Skin epidermis (tissue), 12 donors: ENCODE data around the gene PDE4D.
A peak's percentile ranks its signal among the peaks of the same experiment; 100 is the strongest.
"Not testable (repeated sequence)": the region's sequence is repeated elsewhere in the genome, so short reads cannot be mapped to it uniquely, and the experiment has no call there.

Experiments used
- H3K27ac ChIP-seq, 21 experiments: fragments of 200-600 bp; sonication (generic) in 11 of 21; one replicate each; pipeline ENCODE4 v1.5.0; 2020; ENCODE audit warnings: mild to moderate bottlenecking in 3 of 21, inconsistent platforms in 2 of 21, moderate library complexity in 2 of 21
- H3K4me3 ChIP-seq, 7 experiments: fragments of 200-600 bp; sonication (generic) in 2 of 7; one replicate each; pipeline ENCODE4 v1.5.0; 2020; ENCODE audit warnings: inconsistent platforms in 2 of 7, mild to moderate bottlenecking in 2 of 7, moderate library complexity in 1 of 7

The PDE4D gene

DNA sequence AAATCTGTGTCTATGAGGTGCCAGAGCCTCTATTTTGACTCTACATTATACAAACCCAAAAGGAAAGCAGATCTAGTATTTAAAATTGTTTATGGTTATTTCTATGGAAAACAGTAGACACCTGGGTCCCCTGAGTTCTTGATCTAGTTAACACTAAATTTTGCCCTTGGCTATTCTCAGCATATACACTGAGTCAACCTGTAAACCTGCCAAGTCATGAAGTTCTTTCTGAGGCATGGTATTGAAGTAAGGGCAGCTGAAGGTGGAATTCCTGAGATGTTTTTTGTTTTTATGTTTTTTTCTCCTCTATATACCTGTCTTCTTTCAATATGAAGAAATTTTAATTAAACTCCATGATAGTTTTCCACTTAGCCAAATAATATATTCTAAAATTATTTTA is 120.2 kb downstream of the PDE4D start:
- Histone ChIP-seq H3K4me3 (no peak overlapping the region), H3K27ac (no peak overlapping the region)

GRCh38 chr5:59772757-59773156 is 120.8 kb downstream of the PDE4D start:
- Histone ChIP-seq H3K4me3 (no peak overlapping the region), H3K27ac (no peak overlapping the region)

DNA sequence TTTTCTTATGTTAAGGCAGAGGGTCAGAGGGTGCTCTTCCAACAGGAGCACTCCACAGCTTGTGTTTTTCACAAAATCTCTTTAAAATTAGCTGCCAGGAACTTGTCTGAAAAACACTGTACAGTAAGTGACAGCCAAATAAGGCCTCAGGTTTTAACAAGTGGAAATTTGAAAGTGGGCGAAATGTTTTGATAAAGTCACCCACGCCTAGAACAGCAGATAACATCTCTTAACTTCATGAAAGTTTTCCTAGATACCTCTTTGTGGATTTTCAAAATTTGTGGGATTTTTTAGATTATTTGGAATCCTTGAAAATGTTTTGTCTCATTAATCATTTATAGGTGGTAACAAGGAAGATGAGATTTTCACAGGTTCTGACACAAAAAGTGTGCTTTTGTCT is 121.3 kb downstream of the PDE4D start:
- no peak overlapping the region for H3K27ac ChIP-seq
- H3K4me3 ChIP-seq: no peak overlapping the region

DNA sequence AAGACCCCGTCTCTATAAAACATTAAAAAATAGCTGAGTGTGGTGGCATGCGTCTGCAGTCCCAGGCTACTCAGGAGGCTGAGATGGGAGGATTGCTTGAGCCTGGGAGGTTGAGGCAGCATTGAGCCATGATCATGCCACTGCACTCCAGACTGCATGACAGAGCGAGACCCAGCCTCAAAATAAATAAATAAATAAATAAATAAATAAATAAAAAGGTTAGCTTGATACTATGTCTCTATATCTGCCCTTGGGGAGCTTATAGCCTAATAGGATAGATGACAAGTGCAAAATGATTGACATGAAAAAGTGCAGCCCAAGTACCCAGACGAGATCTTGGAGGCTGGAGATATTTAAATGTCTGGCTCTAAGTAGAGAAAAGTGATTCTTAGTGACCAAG is 122.6 kb downstream of the PDE4D start:
- H3K27ac ChIP-seq: no peak overlapping the region
- no peak overlapping the region for H3K4me3 ChIP-seq

GRCh38 chr5:59769832-59770231 is 123.7 kb downstream of the PDE4D start:
- Histone ChIP-seq H3K4me3 (no peak overlapping the region), H3K27ac (no peak overlapping the region)

DNA sequence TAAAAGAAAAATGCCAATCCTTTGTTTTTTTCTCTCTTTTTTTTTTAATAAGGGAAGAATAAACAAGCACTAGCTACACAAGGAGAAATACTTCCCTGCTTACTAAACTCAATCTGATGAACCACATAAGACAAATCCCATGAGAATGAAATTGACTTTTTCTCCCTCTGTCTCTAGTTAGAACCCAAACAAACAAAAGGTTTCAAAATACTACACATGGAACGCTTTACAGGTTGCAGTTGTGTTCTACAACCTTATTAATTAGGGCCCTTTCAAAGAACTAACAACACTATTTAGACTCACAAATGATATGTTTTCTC is 124.5 kb downstream of the PDE4D start:
- peak overlapping the region in 15 of 21 experiments; percentile 68 to 87 (median 76) for H3K27ac ChIP-seq

DNA sequence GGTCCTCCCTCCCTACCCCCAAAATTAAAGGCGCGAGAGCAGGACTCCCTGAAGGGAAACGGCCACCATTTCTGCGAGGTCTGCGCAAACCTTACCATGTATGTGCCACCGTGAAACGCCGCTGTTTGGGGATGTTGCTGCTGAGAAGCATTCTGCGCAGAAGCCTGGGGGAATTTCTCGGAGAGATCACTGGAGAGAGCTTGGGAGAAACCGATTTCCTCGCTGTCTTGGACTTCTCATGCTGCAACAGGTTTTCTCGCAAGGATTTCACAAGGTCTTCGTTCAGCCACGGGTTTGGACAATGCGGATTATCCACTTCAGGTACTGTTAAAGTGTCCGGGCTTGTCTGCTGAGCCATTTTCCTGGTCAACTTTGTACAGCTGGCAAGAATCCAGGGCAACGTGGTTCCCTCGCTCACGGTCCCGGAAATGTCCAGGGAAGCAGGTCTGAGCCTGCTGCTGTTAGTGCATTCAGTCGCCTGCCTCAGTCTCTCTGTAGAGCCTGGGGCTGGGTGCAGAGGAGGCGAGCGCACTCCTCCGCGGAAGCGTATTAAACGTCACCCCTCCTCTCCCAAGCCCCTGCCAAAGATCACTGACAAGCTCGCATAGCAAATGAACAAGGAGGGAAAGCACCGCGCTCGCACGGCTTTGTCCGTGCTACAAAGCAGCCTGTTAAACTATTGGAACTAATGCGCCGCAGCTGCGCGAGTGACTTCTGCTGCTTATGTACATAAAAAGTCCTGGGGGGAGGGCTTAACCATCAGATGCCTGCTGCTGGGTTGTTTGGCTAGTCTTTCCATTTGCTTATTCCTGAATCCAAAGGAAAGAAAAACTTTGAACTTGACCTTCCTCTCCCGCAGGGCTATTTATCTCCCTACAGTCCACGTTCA is 125.1 kb downstream of the PDE4D start:
- H3K27ac ChIP-seq: peak overlapping the region in 20 of 21 experiments; percentile 2 to 87 (median 74)
- peak overlapping the region; percentile 32 to 54 (median 48) for H3K4me3 ChIP-seq

More for the DNA sequence above, 124.5 kb downstream of the PDE4D start:
- peak overlapping the region; percentile 32 to 54 (median 48) for H3K4me3 ChIP-seq

DNA sequence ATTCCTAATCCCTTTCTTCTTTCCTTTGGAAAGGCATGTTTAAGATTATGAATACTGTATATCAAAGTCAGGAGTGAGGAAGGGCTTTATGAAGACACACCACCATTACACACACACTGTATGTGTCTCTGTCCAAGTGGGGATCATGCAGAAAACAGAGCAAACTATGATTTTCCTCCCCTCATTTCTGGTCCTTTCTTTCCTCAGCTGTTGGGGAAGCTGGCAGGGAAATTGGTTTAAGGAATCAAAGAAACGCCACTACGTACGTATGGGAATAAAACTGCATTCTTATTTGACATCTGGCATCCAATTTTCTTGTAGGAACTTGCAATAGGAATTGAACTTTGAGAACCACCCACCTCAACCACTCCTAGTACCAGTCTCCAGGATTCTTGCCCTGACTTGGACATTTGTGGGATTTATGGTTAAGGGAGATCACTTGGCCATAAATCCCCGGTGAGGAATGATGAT is 125.8 kb downstream of the PDE4D start:
- peak overlapping the region; percentile 32 to 54 (median 48) for H3K4me3 ChIP-seq
- H3K27ac ChIP-seq: peak overlapping the region in 20 of 21 experiments; percentile 2 to 87 (median 74)

DNA sequence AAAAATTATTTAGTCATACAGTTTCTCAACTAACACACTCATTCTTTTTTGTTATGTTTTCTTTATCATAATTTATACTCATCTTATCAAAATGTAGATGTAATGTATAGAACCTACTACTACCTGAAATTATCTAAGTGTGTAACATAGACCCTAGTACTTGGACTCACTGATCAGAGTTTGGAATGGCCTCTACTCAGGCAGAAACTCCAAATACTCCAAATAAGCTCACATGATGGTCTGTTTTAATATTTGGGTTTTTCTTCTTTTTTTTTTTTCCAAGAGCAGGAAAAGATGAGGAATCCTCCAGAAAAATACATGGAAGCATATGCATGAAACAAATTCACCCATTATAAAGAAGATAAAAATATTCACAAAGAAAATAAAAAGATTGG is 126.3 kb downstream of the PDE4D start:
- peak overlapping the region in 6 of 7 experiments; percentile 32 to 54 (median 48) for H3K4me3 ChIP-seq
- peak overlapping the region in 8 of 21 experiments; percentile 68 to 87 (median 80) for H3K27ac ChIP-seq

GRCh38 chr5:59766427-59767210 is 126.9 kb downstream of the PDE4D start:
- H3K27ac ChIP-seq: peak overlapping the region in 10 of 21 experiments; percentile 9 to 87 (median 25)

GRCh38 chr5:59765446-59765845 is 128.1 kb downstream of the PDE4D start:
- Histone ChIP-seq H3K4me3 (no peak overlapping the region), H3K27ac (peak overlapping the region in 2 of 21 experiments; percentile 5 to 13)

More at GRCh38 chr5:59766427-59767210, 126.9 kb downstream of the PDE4D start:
- H3K4me3 ChIP-seq: peak overlapping the region in 3 of 7 experiments; percentile 17 to 54 (median 49)

DNA sequence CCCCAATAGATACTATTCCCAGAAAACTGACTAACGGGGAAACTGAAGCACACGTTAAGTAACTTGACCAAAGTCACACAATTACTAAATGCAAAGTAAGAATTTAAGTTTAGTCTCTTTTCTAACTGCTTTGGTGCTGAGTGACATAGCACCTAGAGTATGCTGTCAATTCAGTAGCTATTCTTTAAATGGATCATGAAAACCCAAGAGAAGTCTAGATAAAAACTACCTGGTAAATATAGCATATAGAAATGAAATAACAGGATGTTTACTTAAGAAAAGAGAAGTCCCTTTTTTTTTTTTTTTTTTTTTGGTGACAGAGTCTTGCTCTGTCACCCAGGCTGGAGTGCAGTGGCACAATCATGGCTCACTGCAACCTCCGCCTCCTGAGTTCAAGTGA is 129.2 kb downstream of the PDE4D start:
- Histone ChIP-seq H3K4me3 (no peak overlapping the region), H3K27ac (no peak overlapping the region)

- peak overlapping the region in 1 of 21 experiments; percentile 7 for H3K27ac ChIP-seq
- no peak overlapping the region for H3K4me3 ChIP-seq
These were observed 130.0 kb downstream of the PDE4D start for GRCh38 chr5:59763541-59763940.

DNA sequence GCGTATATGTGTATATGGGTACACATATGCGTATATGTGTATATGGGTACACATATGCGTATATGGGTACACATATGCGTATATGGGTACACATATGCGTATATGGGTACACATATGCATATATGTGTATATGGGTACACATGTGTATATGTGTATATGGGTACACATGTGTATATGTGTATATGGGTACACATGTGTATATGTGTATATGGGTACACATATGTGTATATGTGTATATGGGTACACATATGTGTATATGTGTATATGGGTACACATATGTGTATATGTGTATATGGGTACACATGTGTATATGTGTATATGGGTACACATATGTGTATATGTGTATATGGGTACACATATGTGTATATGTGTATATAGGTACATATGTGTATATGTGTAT is 131.3 kb downstream of the PDE4D start:
- H3K4me3 ChIP-seq, H3K27ac ChIP-seq: not testable (repeated sequence)

DNA sequence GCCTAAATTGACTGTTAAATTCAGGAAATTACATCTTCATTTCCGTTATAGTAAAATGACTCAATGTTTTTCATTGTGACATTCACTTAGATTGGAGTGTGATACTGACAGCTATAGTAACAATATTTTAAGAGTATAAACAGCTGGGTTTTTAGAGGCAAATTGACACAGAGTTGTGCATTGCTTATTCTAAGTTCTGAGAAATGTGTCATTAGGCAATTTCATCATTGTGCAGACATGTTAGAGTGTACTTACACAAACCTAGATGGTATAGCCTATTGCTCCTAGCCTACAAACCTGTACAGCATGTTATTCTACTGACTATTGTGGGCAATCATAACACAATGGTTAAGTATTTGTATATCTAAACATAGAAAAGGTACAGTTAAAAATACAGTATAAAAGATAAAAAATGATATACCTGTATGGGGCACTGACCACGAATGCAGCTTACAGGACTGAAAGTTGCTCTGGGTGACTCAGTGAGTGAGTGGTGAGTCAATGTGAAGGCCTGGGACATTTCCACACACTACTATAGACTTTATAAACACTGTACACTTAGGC is 132.7 kb downstream of the PDE4D start:
- no peak overlapping the region for H3K4me3 ChIP-seq
- no peak overlapping the region for H3K27ac ChIP-seq

DNA sequence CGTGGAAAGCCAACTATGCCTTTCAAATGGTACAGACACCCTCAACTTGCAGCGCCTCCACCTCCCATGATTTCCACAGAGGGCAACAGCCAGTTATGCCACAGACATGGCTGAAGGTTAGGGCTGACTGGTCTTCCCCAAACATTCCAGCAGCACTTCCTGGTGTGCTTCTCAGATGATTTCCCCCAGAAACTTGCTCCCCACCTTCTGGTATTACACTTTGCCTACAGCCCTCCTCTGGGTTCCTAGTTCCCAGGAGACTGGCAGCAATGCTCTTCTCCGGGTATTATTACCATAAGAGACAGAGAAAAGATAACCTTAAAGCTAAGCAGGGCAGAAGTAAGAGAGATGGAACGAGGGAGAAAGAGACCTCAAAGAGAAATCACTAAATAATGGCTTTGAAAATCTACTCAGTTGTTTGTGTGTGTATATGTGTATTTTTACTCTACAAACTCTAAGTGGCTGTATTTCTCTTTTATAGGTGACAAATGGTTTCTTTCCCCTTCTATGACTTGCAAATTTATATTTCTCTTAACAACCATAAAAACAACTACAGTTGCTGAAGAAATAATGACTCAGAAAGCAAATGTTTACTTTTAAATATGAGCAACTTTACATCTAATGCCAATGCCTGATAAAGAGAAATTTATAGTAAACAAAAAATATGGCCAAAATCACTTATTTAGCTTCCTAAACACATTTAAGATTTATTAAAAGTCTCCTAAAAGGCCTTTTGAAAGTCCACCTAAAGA is 133.8 kb downstream of the PDE4D start:
- Histone ChIP-seq H3K4me3 (no peak overlapping the region), H3K27ac (peak overlapping the region in 2 of 21 experiments; percentile 29 to 31)

- H3K27ac ChIP-seq: no peak overlapping the region
- H3K4me3 ChIP-seq: no peak overlapping the region
These were observed 135.0 kb downstream of the PDE4D start for GRCh38 chr5:59758566-59758965.

GRCh38 chr5:59757442-59757841 is 136.1 kb downstream of the PDE4D start:
- Histone ChIP-seq H3K4me3 (no peak overlapping the region), H3K27ac (no peak overlapping the region)

GRCh38 chr5:59756373-59757035 is 137.0 kb downstream of the PDE4D start:
- H3K27ac ChIP-seq: no peak overlapping the region

More at GRCh38 chr5:59756373-59757035, 137.0 kb downstream of the PDE4D start:
- H3K4me3 ChIP-seq: no peak overlapping the region
